Activated CD8-positive, alpha-beta memory T cell treated with anti-CD3 and anti-CD28 coated beads, Interleukin-2, amount 50 U/mL, for 1 hour (primary cell): ENCODE measurements around the gene ASTN1.

Source experiments
- DNase-seq: peaks from one replicate; pipeline ENCODE4 v3.0.0-alpha.2; 2020; ENCODE audit errors: extremely low read depth

ASTN1 gene

GRCh38 chr1:177164380-177165068, at the start of gene ASTN1:
ASTN1 (minus strand) TSS chr1:177164712; CDS start chr1:177164676, 36 bp downstream.
- DNase-seq, result no peak

- no peak for DNase-seq
These were observed 46.7 kb upstream of the ASTN1 start for GRCh38 chr1:177211231-177211630.

- no peak for DNase-seq
These were observed 45.6 kb upstream of the ASTN1 start for GRCh38 chr1:177210071-177210470.

GRCh38 chr1:177209357-177209756, 44.8 kb upstream of the ASTN1 start:
- no peak for DNase-seq

GRCh38 chr1:177208920-177209319, 44.4 kb upstream of the ASTN1 start:
- no peak for DNase-seq

GRCh38 chr1:177206831-177207355, 42.4 kb upstream of the ASTN1 start:
- DNase-seq, result no peak

GRCh38 chr1:177200290-177200689, 35.8 kb upstream of the ASTN1 start:
- DNase-seq, result no peak

- no peak for DNase-seq
These were observed 33.7 kb upstream of the ASTN1 start for GRCh38 chr1:177198243-177198642.

GRCh38 chr1:177190308-177190970, 25.9 kb upstream of the ASTN1 start:
- no peak for DNase-seq

GRCh38 chr1:177186639-177187038, 22.1 kb upstream of the ASTN1 start:
- no peak for DNase-seq

- DNase-seq, result no peak
These were observed 20.7 kb upstream of the ASTN1 start for GRCh38 chr1:177185209-177185608.

GRCh38 chr1:177183836-177184235, 19.3 kb upstream of the ASTN1 start:
- no peak for DNase-seq

GRCh38 chr1:177181631-177182291, 17.2 kb upstream of the ASTN1 start:
- no peak for DNase-seq

GRCh38 chr1:177181280-177181630, 16.7 kb upstream of the ASTN1 start:
- no peak for DNase-seq

GRCh38 chr1:177174921-177175634, 10.6 kb upstream of the ASTN1 start:
- DNase-seq, result no peak

GRCh38 chr1:177173976-177174375, 9.5 kb upstream of the ASTN1 start:
- no peak for DNase-seq

GRCh38 chr1:177172866-177173265, 8.4 kb upstream of the ASTN1 start:
- no peak for DNase-seq

- DNase-seq, result no peak
These were observed 7.8 kb upstream of the ASTN1 start for GRCh38 chr1:177172272-177172671.

GRCh38 chr1:177171536-177172123, 7.1 kb upstream of the ASTN1 start:
- DNase-seq, result no peak

GRCh38 chr1:177170756-177171535, 6.4 kb upstream of the ASTN1 start, which contains the start of gene BRINP2:
BRINP2 (plus strand) TSS chr1:177170958; CDS start chr1:177229877, 58,919 bp downstream.
- DNase-seq, result no peak

- no peak for DNase-seq
These were observed 542 bp upstream of the ASTN1 start for GRCh38 chr1:177165069-177165439.
